C4-2B (cell line): ENCODE results near the gene TAAR1.

ENCODE experiments used
- CTCF ChIP-seq: fragments of 450-650 bp; conservative IDR thresholded peaks from 2 replicates; pipeline ENCODE4 v1.5.1; 2017; ENCODE audit warnings: mild to moderate bottlenecking
- ZFX ChIP-seq: fragments of 450-650 bp; IDR thresholded peaks from 2 replicates; pipeline ENCODE4 v1.6.1; 2017

GRCh38 chr6:132648356-132648755 is 10.6 kb downstream of the TAAR1 start:
- TF ChIP-seq CTCF: no peak
- no peak for TF ChIP-seq ZFX
